ENCODE measurements around the gene CDK14.

Gene CDK14

DNA sequence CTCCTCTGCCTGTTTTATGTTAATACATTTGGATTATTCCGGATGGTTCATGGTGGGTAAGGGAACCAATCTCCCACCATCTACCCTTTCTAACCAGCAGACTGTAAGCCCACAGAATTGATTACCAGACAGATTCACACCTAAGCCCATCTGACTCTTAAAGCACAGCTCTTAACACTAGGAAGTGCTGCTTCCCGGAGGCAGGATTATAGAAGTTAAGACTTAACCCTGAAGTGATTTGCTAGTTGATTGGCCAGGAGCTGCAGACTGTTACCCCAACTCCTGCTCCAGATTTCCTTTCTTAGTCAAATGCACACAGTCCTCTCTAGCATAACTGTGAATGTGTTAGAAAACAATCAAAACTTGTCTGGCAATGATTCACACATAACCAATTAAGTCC is 221.7 kb downstream of the CDK14 start:
- no peak for DNase-seq

DNA sequence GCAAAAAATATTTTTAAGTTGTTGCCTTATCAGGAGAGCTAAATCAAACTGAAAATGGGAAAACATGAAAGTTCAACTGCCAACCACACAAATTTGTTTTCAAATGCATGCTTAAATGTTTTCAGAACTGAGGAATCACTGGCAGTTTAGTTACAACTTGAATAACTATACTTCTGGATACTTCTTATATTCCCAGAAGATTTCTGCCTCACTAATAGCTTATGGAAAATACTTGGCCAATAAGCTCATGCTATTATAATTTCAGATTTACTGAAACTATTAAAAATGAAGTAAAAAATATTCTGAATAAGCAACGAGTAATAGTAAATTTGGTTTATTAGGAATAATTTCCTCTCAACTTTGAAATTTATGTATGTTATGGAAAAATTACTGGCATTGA is 222.2 kb downstream of the CDK14 start:
- DNase-seq = no peak

DNA sequence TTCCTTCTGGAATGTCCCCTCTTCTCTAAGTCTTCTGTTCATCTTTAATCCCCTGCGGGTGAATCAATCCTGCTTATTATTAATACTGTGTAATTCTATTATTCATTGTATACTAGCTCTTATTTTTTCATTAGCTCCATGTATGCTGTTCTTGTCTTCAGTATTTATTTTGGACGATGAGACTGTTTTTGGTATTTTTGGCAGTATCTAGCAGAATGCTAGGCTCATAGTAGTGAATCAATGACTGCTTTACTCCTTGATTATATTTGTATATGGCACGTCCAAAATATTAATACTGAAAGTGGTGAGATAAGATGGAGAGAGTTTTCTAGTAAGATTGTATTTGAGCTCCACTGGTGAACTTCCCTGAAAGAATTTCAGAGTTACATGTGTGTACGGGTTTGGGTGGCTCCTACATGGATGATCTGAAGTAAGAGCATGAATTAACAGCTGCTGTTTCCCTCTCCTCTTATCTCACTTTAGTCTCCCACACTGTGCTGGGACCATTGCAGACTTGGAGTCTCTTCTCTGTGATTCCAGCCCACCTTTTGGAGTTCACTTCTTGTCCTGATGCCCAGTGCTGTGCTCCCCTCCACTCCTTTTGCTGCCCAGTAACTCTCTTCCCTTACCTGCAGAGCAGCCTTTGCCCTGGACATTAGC is 226.0 kb downstream of the CDK14 start:
- DNase-seq = no peak

DNA sequence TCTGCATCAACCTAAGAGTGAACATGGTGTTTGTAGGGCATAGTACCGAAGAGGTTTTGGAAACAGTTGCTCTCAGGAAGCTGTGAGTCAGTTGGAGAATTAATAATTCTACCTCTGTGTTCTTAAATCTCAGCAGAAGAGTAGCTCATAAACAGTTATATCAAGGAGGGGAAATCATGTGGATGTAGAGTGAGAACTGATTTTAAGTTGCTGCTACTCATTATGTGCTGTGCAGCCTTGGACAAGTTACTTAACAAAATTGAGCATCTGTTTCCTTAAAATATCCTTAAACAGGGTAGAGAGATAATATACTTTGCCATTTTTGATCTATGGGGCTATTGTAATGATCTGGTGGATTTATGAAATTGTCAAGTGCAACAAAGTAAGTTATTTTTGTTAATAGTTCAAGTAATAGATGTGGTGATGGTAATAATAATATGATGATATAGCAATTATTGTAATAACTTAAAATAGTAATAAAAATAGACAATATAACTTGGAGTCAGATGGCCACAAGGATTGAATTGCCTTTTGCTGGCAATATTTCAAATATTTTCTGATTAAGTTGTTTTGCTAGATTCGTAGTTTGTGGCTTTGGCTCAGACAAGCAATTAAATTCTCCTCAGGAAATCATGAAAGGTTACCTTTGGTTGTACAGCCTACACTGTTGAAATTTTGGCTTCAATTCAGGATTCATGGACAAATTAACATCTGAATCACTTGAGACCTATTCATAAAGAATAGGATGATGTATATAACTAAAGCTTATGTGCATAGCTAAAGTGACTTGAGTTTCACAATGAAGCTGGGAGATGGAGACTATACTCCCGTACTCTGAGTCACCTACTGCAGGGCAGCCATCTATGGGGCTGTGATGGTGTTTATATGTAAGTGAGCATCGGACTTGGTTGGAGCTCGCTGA is 228.5 kb downstream of the CDK14 start:
- no peak for DNase-seq

DNA sequence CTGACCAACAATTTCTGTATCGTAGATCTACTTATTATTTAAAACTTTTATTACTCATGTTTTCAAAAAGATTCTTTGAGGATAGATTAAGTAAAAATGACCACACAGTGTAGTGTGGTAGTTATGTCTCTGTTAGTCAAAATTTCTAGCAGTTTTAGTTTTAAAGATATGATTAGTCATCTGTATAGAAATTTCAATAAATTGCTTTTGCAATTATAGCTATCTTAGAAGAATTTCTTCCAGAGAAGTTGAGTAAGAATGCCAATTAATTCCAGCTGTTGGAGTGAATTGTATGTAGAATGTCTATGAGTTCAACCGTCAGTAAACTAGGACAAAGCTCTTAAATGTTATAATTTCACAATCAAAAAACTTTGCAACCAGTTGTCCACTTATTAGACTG is 229.7 kb downstream of the CDK14 start:
- DNase-seq = no peak

DNA sequence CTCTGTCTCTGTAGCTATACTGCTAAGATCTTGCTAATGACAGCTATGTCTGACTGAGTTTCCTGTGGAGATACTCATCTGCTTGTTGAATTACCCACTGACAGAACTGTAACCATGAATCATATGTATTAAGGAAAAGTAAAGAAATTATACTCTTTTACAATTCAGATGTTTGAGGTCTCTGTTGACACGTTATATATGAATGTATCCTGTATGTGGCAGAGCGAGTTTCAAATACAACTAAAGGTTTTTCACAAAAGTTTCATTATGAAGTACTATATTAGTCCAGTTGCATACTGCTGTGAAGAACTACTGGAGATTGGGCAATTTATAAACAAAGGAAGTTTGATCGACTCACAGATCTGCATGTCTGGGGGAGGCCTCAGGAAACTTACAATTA is 232.5 kb downstream of the CDK14 start:
- no peak for DNase-seq

DNA sequence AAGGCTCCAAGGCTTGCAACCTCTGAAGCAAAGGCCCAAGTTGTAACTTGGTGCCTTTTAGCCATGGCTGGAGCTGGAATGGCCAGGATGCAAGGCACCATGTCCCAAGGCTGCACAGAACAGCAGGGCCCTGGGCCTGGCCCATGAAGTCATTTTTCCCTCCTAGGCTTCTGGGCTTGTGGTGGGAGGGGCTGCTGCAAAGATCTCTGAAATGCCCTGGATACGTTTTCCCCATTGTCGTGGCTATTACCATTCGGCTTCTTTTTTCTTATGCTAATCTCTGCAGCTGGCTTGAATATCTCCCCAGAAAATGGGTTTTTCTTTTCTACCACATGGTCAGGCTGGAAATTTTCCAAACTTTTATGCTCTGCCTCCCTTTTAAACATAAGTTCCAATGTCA is 234.2 kb downstream of the CDK14 start:
- DNase-seq = no peak

DNA sequence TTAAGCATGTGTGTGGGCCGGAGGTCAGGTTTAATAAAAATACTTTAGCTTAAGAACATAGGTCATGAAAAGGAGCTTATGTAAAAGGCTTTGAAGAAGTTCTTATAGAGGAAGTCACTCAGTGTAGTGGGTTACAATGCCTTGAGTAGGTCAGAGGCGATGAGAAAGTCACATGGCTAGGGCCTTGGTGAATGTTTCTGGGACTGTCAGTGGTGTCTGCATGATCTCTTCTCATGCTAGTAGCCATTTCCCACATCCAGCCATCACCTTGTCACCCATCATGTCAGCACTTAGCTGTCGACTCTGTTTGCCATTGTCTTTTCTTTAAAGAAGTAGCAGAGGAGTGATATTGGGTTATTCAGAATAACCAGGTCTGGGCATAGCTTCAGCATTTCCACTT is 236.6 kb downstream of the CDK14 start:
- DNase-seq = no peak

DNA sequence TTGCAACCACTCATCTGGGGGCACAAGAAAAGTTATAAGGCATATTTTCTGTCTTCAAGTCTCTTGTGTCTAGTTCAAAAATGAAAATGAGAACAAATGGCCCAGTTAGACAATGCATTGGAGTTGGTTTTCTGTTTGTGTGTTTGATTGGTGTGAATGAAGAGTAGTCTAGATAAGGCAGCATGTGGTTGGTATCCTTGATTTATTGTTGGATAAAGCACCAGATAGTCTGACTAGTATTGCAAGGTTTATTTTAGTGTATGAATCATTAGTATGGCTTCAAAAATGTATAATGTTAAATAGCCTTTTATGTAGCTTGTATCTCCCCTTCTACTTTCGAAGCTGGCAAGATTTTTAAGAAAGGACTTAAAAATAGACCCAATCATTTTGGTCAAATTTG is 237.3 kb downstream of the CDK14 start:
- no peak for DNase-seq

DNA sequence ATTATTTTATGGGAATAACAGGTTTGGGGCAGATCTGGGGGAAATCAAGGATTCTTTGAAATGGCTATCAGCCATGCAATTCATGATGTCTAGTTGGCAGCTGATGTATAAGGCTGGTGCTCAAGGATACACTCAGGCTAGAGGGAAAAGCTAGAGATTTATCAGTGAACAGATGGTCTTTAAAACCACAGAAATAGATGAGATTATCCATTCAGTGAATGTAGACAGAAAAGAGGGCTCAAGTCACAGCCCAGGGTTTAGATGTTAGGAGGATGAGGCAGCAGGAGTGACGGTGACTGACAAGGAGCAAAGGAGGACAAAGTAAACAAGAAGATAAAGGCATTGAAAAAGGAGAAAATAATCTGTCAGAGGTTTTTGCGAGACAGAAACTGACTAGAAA is 238.7 kb downstream of the CDK14 start:
- no peak for DNase-seq

DNA sequence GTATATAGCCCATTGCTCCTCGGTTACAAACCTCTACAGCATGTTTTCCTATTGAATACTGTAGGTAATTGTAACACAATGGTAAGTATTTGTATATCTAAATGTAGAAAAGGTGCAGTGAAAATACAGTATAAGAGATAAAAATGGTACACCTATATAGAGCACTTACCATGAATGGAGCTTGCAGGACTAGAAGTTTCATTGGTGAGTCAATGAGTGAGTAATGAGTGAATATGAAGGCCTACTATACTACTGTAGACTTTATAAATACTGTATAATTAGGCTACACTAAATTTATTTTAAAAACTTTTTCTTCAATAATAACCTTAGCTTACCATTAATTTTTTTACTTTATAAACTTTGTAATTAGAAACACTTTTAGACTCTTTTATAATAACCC is 239.7 kb downstream of the CDK14 start:
- DNase-seq = no peak

DNA sequence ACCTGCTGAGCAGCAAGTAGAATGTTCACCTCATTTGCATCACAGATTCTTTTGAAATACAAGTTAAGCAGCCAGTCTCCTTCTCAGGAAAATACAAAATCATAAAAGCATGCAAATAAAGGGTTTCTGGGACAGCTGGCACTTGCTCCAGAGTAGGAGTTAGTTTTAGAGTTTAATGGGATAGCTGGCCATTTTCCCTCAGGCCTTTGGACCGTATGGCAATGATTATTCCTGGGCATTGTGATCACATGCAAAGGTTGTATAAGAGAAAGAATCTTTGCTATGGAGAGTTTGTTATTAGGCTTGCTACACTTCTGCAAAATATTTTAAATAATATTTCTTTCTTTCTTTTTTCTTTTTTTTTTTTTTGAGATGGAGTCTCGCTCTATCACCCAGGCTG is 240.8 kb downstream of the CDK14 start:
- DNase-seq = no peak

DNA sequence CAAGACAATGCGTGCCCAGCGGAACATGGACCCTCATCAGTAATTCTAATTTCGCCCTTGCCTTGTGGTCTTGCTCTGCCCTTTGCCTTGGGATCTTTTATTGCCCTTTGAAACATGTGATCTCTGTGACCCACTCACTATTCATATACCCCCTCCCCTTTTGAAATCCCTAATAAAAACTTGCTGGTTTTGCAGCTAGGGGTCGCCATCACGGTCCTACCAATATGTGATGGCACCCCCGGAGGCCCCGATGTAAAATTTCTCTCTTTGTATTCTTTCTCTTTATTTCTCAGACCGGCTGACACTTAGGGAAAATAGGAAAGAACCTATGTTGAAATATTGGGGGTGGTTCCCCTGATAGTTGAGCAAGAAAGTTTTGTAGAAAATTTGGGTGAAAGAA is 242.7 kb downstream of the CDK14 start:
- DNase-seq = no peak

DNA sequence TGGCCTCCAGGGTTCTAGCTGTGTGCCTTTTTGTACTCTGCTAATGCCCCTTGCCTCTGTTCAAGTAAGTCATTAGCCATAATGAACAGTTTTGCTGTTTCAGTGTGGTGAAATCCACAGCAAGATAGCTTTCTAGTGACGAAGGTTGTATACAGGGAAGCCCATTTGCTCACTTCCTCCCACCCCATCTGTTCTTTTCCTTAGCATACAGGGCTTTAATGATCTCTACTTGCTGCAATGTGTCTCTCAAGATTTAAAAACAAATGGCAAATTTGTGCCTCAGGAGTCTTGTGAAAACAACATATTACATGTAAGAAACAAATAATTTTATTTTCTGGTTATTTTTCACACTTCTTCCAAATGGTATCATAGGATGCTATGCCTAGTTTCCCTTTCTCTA is 243.2 kb downstream of the CDK14 start:
- no peak for DNase-seq

DNA sequence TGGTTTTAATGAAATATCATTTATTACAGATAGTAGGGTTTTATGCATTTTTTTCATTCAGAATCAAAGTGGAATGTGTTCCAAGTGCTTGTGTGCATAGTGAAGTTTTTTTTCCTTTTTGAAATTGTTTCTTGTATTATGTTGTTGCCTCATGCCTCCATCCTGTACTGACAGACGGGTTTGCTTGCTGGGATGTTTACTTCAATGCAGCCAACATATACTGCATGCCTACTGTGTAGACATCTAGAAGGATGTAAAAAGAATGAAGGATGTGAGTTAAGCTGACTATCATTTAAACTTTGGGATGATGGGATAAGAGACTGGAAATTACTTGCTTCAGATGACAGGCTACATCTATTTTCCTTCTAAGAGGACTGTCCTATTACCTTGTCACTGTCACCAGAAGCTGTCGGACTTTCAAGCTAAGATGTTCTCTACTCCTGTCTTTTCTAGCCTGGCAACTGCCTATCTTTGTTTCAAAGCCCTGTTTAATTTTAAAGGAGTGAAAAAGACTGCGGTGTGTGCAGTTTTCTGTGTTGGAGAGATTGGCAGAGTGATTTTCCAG is 243.7 kb downstream of the CDK14 start:
- no peak for DNase-seq

DNA sequence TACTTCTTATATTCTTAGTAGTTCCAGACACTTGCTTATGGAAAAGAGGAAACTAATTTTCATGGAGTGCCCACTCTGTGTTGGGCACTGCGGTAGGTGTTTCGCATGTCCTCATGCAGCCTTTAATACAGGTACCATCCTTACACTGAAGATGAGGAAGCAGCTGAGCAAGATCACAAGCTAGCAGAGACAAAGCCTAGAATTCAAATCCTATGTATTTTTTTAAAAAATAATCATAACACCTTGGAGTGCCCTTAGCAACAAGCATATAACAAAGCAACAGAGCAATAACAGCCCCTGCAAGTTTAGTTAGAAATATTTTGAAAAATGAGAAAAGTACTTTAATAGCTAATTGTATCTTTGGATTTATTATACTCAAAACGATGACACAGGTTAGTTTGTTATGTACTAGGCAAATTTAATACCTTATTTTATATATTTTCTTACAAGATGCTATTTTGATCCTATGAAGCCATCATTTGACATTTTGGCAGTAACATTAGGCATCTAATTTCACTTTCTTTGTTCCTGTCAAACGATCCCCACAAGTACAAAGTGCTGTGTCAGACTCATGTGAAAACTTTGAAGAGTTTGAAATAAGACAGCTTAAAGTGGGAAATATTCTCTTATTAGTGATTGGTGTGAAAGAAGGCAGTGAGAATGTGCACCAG is 245.8 kb downstream of the CDK14 start:
- no peak for DNase-seq

DNA sequence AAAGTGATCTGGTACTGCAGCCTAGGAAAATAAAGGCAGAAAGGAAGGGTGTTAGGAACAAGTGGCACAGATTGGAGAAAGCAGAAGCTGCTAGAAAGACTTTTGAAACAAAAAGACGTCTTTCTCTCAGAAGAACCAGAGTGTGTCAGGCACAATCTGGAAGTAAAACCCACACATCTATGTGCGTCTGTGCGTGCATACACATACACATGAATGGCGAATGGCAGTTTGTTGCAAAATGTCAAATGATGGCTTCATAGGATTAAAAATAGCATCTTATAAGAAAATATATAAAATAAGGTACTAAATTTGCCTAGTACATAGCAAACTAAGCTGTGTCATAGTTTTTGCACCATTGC is 246.3 kb downstream of the CDK14 start:
- DNase-seq = no peak

DNA sequence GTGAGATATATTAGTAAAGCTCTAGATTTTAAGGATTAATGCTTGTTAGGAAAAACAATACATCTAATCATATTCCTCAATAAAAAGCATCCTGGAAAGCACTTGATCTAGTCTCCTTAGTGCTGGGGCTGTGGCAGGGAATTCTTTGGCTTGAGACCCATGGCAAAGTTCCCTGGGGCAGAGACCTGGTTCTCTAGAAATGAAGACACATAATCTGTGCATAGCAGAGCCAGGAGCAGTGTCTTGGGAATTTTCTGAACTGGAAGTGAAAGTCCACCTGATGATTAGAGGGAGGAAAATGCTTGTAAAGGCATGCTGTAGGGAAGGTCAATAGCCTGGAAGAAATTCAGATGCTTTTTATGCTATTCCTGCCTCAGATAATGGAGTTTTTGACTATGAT is 247.4 kb downstream of the CDK14 start:
- DNase-seq = no peak

DNA sequence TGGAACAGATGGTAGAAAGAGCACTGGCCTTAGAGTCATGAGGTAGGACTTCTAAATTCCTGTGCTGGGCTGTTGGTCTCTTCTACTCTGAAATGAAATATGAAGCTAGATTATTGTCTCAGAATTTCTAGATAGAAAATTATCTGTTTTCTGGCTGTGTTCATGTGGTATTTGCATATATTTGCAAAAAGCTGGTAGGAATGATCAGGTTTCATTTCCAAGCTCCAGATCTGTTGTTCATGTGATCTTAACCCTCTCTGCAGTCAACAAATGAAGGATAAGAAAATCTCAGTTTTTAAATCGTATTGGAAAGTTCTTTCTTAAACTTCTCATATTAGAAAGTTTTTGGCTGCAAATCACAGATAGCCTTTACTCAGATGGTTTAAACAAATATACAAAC is 248.3 kb downstream of the CDK14 start:
- DNase-seq = no peak

DNA sequence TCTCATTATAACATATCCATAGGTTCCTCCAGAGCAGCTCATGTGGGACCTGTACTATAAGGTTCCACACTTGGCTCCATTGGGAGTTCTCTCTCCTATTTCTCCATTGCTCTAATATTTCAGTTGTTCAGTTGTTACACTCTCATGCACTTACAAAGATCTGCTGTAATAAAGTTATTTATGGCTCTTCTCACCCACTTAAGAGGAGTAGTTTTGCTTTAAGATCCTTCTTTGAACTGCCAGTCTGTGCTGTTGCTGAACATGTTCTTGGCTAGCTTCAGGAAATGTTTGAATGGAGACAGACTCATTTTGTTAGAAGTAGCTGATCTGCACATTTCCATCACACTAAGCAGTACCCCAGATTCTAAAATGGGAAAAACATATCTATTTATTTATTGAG is 250.1 kb downstream of the CDK14 start:
- DNase-seq = no peak

DNA sequence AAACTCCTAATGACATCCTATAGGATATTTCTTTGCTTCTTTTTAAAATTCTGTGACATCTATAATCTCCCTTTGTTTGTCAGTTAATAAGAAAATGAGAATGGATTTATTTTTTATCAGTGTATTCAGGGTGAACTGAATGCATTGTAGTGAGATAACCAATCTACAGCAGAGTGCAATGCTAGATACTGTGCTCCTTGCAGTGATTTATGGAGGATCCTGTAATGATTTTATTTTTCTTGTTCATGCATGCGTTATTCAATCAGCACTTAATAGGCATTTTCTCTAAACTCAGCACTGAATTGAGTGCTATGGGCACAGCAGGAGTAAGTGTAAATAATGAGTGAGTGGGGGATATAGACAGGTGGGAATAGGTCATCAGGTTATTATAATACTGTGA is 253.9 kb downstream of the CDK14 start:
- DNase-seq = no peak

DNA sequence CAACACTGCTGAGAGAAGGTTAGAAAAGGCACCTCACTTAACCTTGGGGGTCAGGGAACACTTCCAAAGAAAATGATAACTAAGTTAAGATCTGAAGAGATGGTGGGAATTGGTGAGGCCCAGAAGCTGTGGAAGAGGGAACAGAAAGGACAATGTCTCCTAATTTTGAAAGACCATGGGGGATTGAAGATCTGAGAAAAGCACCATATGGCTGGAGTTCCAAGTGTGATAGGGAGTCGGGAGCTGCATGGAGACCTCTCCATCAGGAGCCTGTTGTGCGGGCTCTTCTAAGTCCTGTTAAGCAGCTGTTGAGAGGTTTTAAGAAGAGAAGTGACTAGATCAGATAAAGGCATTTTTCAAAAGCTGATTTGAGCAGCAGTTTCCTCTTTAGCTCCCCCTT is 254.3 kb downstream of the CDK14 start:
- no peak for DNase-seq

DNA sequence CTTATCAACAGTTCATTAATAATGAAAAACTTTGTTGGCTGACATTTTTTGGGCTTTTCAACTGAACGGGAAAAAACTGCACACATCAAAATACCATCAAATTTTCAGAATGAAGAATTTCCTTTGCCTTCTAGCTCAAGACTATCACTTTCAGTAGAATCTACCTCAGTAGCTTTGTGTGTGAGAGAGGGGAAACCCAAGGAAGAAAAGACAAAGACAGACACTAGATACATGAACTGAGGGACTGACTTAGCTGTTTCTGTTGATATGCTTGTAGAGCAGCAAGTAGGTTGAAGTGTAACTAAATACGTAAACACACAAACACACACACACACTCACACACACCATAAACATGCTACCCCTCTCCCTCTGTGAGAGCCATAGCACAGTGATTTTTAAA is 257.1 kb downstream of the CDK14 start:
- DNase-seq = no peak
